ENCODE measurements around the gene NSFL1C.

NSFL1C gene

DNA sequence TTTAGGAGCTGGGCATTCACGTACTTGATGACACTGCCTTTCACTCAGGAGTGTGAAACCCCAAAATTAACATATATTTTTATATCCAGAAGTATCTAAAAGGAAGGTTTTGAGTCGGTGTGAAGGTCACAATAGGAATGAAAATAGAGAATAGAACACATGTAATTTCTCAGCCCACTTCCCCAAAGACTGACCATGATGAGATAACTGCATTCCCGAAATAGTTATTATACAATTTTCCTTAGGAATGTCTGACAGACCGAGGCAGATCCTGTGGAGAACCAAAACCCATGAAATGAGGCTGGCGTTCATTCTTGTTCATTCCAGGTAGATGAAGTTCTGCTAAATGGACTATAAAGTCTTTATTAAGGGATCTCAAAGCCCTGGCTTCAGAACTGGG, 10.3 kb downstream of the NSFL1C start:
- no peak for DNase-seq

GRCh38 chr20:1450926-1451491, 15.6 kb downstream of the NSFL1C start:
- DNase-seq = no peak

- DNase-seq = no peak
These were observed 17.3 kb downstream of the NSFL1C start for GRCh38 chr20:1449370-1449769.

DNA sequence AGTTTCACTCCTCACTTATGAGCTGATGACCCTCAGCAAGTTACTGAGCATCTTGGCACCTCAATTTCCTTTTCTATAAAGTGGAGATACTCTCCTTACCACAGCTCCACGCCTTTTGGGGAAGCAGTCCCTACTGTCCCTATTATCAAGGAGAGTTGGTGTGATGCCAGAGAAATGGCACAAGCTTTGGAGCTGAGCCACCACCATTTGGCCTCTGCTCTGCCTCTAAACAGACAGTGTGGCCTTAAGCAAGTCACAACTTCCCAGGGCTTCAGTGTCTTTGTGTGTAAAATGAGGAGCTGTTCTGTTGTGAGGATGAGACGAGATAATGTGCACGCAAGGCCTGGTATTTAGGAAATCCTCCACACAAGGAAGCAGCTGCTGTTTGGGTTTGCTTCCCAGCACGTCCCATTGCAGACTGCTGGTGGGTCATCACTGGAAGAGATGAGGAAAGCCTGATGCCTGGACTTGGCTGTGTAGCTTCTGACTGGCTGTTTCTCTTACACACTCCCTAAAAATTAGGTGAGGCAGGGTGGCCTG, 18.5 kb downstream of the NSFL1C start:
- no peak for DNase-seq

DNA sequence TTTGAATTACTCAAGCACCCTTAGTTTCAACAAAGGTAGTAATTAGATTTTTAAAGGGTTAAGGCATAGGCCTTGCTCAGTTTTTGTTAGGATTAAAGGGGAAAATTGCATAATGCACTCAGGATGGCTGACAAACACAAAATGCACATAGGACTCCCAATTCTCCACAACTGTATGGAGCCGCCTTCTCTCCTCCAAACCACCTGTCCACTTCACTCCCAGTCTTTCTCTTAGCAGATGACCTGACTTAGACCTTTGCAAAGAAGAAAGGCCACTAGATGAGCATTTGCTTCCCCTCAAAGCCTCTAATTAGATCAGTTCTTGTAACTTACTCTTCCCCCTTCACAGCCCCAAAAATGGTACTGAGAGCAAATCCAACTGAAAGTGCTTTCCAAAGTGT, 20.1 kb downstream of the NSFL1C start:
- DNase-seq = no peak

DNA sequence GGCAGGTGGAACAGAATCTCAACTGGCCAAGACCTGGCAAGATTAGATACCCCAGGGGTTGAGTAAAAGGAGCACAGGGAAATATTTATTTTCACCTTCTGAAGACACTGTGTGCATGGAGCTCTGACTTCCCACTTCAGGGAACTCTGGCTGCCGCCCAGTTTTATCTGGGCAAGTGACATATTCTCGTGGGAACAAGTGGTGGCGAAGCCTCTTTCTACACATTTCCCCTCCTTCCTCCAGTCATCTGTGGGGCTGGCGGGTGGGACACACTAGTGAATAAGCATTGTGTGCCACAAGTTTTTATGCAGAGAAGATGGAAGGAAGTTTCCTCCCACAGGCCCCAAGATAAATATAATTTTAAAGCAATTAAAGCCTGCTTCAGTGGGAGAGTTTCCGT, 23.6 kb downstream of the NSFL1C start:
- DNase-seq = no peak

DNA sequence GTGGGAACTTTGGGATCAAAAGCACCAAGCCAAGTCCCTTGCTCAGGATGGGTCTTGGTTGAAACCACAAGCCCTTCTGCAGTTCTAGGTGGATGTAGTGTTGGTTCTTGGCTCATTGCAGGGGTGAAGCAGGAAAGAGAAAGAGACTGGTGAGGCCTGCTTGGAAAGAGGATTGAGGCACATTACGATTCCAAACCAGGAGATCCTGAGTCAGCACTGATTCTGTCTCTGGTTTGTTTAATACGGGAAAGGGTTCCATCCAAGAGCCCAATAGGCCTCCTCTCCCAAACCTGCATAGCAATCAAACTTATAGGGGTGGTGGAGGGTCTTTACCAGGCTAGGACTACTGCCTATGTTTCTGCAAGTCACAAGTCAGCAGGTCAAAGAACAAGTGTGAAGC, 24.3 kb downstream of the NSFL1C start:
- DNase-seq = no peak

DNA sequence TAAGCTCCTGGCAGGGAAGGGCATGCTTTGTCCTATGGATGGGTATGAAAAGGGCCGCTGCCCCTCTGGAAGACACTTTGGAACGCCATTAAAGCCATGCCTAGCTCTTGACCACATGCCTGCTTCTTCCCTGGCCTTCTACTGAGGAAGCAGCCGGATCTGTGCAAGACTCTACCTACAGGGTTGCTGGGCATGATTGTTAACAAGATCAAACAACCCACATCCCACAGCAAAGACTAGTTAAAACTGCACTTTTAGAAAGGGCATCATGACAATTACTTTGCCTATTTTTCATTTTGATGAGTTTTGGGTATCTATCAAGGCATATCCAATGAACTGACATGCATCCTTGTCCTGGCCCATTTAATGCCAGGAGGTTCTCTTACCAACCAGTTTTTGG, 25.5 kb downstream of the NSFL1C start:
- DNase-seq = no peak

- no peak for DNase-seq
These were observed 26.6 kb downstream of the NSFL1C start for GRCh38 chr20:1440024-1440423.

- DNase-seq = no peak
These were observed 28.3 kb downstream of the NSFL1C start for GRCh38 chr20:1438361-1438760.

DNA sequence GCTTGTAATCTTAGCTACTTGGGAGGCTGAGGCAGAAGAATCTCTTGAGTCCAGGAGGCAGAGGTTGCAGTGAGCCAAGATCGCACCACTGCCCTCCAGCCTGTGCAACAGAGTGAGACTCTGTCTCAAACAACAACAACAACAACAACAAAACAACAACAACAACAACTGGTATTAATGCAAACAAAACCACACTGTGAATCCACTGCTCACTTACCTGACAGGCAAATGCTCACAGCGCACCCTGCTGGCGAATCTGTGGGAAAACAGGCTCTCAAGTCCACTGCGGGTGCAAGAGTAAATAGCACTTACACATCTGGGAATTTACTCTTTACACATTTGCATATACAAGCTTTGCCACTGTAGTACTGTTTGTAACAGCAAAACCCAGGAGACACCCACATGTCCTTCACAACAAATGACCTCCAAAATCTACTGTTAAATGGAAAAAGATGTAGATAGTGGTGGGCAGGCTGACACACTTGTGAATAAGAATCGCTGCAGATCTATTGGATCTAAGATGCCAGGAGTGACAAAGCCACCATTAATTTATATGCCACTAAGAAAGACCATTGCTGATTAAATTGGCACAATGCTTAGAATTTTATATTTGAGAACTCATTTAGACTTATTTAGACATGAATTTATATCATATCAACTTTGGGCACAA, 29.3 kb downstream of the NSFL1C start:
- peak; percentile 7 for DNase-seq

DNA sequence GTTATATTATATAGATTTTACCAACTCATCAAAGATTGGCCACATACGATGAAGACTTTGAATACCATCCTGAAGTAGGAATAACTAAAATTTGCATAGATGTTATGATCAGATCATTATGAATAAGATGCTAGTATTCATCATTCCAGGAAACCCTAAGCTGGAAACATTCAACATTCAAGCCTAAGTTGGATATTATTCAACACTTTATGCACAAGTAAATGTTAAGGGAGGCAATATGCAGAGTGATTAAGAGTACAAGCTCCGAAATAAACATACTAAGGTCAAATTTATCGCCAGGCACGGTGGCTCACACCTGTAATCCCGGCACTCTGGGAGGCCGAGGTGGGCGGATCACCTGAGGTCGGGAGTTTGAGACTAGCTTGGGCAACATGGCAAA, 30.4 kb downstream of the NSFL1C start:
- no peak for DNase-seq

- DNase-seq = no peak
These were observed 31.3 kb downstream of the NSFL1C start for GRCh38 chr20:1435337-1435699.

DNA sequence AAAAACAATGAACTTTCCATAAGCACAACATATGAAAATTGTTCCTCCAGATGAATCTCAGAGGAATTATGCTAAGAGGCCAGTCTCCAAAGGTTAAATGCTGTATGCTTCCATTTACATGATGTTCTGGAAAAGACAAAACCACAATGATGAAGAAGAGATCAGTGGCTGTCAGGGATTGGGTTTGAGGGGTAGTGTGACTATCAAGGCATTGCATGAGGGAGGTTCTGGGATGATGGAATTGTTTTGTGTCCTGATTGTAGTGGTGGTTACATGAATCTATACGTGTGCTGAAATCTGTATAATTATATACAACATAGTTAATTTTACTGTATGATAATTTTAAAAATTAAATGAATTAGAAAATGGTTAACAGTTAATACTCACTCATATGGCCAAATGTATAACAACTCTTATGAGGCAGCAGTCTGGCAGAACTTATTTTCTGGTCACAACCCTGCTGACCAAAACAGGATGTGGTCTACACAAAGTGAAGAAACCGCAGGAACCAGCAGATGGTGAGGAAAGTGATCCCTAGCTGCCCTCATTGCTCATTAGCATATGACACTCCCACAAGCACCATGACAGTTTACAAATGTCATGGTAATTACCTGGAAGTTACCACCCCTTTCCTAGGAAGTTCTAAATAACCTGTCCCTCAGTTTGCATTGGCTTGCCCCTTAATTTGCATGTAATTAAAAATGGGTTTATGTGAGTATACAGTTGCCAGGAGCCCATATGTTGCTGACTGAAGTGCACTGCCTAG, 31.9 kb downstream of the NSFL1C start:
- no peak for DNase-seq

DNA sequence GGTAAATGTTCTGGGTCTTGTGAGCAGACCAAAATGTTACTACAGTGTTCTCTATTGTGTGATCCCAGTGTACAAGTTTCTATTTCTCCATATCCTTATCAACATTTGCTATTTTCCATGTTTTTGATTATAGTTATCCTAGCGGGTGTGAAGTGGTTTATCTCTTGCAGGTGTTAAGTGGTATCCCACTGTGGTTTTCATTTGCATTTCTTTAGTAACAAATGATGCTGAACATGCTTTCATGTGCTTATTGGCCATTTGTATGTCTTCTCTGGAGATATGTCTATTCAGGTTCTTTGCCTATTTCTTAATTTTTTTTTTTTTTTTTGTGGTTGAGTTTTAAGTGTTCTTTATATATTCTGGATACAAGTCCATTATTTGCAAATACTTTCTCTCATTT, 35.5 kb downstream of the NSFL1C start:
- no peak for DNase-seq

DNA sequence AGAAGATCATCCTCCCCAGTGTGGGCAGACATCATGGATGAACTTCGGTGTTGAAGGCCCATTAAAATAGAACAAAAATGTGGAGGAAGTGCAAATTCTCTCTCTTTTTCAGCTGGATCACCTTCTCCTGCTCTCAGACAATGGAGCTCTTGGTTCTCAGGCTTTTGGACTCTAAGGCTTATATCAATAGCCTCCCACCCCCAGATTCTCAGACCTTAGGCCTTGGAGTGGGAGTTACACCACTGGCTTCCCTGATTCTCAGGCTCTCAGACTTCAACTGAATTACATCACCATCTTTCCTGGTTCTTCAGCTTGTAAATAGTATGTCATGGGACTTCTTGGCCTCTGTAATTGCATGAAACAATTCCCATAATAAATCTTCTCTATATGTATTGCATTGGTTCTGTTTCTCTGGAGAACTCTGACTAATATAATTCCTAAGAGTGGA, 36.6 kb downstream of the NSFL1C start:
- DNase-seq = no peak

GRCh38 chr20:1429143-1429728, 37.4 kb downstream of the NSFL1C start:
- no peak for DNase-seq

DNA sequence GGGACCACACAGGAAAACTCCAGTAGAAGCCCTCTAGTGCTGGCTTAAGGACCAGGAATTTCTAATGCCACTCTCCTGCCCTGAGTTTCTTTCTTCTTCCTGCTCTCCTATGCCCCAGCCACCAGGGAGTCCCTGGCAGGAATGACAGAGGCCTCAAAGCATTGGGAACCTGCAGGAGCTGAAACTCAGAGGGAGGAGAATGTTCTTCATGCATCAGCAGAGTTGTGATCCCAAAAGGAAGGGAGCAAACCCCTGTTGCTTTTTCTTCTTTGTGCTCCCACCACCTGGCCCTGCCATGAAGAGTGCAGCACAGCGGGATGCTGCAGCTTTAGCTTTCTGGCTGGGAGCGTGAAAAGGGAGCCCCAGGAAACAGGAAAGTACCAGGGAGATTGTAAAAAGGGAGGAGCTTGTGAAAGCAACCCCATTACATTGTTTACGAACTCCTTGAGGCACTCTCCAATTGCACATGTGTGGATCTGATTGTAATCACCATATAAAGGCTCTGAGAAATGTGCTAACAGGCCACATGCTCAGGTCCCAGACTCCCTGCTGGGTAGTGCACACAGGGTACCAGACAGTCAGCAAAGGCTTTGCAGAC, 39.1 kb downstream of the NSFL1C start:
- DNase-seq = peak; percentile 91

- no peak for DNase-seq
These were observed 40.3 kb downstream of the NSFL1C start for GRCh38 chr20:1426231-1426849.

- no peak for DNase-seq
These were observed 42.3 kb downstream of the NSFL1C start for GRCh38 chr20:1424336-1424735.

DNA sequence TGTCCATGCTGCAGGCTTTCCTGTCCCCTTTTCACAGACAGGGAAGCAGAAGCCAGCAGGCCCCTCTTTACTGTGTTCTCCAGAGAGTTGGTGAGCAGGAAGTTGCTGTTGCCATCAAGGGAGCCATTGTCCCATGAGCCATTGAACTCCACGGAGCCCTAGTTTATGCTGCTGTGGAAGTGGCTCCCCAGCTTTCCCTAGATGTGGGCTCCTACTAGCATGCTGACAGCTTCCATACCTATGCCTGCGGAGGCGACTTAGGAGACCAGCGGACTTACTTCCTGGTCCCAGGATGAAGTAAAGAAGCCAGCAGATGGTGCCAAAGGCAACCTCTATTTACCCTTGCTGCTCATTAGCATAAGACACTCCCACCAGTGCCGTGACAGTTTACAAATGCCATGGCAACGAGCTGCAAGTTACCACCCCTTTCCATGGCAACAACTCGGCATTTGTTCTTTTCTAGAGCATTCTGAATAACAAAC, 43.0 kb downstream of the NSFL1C start:
- no peak for DNase-seq

- DNase-seq = no peak
These were observed 43.4 kb downstream of the NSFL1C start for GRCh38 chr20:1423206-1423605.

DNA sequence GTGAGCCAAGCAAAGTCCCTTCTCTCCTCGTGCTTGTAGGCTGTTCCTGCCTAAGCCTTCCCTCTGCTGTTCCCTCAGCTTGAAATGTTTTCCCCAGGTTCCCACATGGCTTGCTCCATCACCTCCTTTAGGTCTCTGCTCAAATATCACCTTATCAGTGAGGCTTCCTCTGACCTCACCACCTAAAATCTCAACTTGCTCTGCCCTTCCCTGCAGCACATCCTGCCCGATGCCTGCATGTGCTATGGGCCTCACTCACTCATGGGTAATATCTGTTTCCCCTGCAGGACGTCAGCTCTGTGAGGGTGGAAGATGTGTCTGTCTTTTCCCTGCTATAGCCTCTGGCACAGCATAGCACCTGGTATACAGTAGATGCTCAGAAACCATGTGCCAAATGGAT, 43.9 kb downstream of the NSFL1C start:
- no peak for DNase-seq

Measured in DMS79 (cell line).